ENCODE results near the gene FADS2.

FADS2 gene

GRCh38 chr11:61817471-61818202 is 10.5 kb upstream of the FADS2 start:
- no peak for DNase-seq
- TF ChIP-seq, protein P1, sequence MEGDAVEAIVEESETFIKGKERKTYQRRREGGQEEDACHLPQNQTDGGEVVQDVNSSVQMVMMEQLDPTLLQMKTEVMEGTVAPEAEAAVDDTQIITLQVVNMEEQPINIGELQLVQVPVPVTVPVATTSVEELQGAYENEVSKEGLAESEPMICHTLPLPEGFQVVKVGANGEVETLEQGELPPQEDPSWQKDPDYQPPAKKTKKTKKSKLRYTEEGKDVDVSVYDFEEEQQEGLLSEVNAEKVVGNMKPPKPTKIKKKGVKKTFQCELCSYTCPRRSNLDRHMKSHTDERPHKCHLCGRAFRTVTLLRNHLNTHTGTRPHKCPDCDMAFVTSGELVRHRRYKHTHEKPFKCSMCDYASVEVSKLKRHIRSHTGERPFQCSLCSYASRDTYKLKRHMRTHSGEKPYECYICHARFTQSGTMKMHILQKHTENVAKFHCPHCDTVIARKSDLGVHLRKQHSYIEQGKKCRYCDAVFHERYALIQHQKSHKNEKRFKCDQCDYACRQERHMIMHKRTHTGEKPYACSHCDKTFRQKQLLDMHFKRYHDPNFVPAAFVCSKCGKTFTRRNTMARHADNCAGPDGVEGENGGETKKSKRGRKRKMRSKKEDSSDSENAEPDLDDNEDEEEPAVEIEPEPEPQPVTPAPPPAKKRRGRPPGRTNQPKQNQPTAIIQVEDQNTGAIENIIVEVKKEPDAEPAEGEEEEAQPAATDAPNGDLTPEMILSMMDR (IDR thresholded peaks at IDR 0.05), result no peak
- intact Hi-C loops (cut with DNase I; ENCODE audit: low total_unique reads), result no loop called here

GRCh38 chr11:61820174-61820573 is 7.9 kb upstream of the FADS2 start:
- no peaks in the 10 kb centered on the region for H3K27me3 ChIP-seq
- H3K4me3 ChIP-seq, result no peak overlapping the region
- TF ChIP-seq, protein P1 (IDR thresholded peaks at IDR 0.05), result no peak
- DNase-seq, result no peak
- no peaks in the 10 kb centered on the region for H3K36me3 ChIP-seq
- no peaks in the 10 kb centered on the region for H3K9me3 ChIP-seq
- H3K4me1 ChIP-seq, result peaks cover 0 to 17% (median 11%) of the 10 kb centered on the region in 4 donors
- intact Hi-C loops (cut with DNase I; ENCODE audit: low total_unique reads), result no loop called here
- H3K27ac ChIP-seq, result peak overlapping the region; percentile 5 to 43

More at GRCh38 chr11:61817471-61818202, 10.5 kb upstream of the FADS2 start:
- Histone ChIP-seq H3K27me3 (no peaks in the 10 kb centered on the region), H3K36me3 (peaks cover under 1 to 6% (median 5%) of the 10 kb centered on the region in 3 donors), H3K4me3 (peak overlapping the region; percentile 70 to 77), H3K4me1 (peaks cover 0 to 17% (median 11%) of the 10 kb centered on the region in 4 donors), H3K27ac (peak overlapping the region; percentile 99), H3K9me3 (no peaks in the 10 kb centered on the region)

DNA sequence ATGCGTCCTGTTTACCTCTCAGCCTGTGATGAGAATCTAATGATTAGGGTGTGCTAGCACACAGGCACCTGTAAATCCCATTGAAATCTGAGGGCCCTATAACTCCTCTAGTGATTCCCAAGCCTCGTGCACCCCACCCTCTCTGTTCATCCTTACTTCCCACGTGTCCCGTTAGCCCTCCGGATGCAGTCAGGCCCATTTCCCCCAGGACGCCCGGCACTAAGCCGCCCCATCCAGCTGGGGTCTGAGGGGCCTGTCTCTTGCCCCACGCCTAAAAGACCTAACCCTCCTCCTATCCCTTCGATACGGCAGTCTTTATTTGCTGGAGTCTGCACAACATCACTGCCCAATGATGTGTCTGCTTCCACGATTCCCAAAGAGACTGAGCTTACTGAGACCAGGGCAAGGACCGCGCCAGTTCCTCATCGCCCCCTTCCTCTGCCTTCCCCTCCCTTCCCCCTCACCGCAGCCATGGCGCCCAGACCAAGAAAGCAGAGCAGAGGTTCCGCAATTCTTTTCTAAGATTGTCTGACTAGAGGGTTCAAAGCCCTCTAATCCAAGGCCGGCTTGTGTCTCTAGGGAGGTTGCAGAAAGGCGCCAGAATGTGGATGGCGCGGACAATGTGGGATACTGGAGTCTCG is 1.1 kb upstream of the FADS2 start:
- TF ChIP-seq, protein P1 (IDR thresholded peaks at IDR 0.05), result no peak
- Histone ChIP-seq H3K36me3 (no peaks in the 10 kb centered on the region), H3K27ac (peak overlapping the region; percentile 83 to 92), H3K27me3 (no peaks in the 10 kb centered on the region), H3K4me3 (peak overlapping the region; percentile 81 to 85), H3K9me3 (no peaks in the 10 kb centered on the region), H3K4me1 (peaks cover 0 to 49% (median 35%) of the 10 kb centered on the region in 4 donors)
- peak in 1 of 2 donors; percentile 40 for DNase-seq
- intact Hi-C loops (cut with DNase I; ENCODE audit: low total_unique reads), result no loop called here

- Histone ChIP-seq H3K9me3 (no peaks in the 10 kb centered on the region), H3K4me1 (peaks cover 0 to 61% (median 48%) of the 10 kb centered on the region in 4 donors), H3K4me3 (peak overlapping the region; percentile 81 to 85), H3K27ac (peak overlapping the region; percentile 83 to 92), H3K27me3 (no peaks in the 10 kb centered on the region), H3K36me3 (no peaks in the 10 kb centered on the region)
- TF ChIP-seq, protein P1 (IDR thresholded peaks at IDR 0.05), result no peak
- no peak for DNase-seq
- intact Hi-C loops (cut with DNase I; ENCODE audit: low total_unique reads), result no loop called here
Observed at GRCh38 chr11:61828379-61828628, 204 bp downstream of the FADS2 start.

DNA sequence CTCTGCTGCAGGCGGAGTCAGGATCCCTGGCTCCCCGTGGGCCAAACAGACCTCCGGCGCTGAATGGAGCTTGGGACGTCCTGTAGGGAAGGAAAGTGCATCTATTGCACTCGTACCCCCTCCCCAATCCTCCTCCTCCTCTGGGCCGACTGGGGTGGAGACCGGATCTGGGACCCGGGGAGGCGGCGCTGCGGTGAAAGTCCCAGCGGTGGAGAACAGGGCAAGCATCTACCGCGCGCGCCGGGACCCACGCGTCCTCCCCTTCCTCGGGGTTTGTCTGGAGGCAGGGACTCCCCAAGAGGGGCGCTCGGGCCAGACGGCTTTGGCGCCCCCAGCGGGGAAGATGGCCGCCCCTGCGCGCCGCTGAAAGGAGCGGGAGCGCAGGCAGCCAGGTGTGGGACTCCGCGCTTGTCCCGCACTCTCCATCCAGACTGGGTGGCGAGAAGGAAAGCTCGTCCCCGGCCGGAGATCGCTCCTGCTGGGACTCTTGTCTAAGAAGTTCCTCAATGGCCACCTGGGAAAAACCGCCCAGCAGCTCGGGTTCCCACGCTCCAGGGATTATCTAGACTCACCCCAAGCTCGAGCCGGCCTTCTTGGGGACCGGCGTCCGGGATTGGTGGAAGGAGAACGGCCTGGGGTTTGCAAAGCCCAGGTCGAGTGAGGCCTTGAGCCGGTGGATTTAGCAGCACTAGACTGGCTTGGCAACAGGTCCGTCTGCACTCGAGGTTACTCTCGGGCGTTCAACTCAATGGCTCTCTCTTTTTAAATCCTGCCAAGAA is 718 bp downstream of the FADS2 start:
- Histone ChIP-seq H3K9me3 (no peaks in the 10 kb centered on the region), H3K4me3 (peak overlapping the region; percentile 81 to 85), H3K27ac (peak overlapping the region; percentile 83 to 92), H3K4me1 (peaks cover 0 to 61% (median 53%) of the 10 kb centered on the region in 4 donors), H3K36me3 (no peaks in the 10 kb centered on the region), H3K27me3 (no peaks in the 10 kb centered on the region)
- TF ChIP-seq, protein P1 (IDR thresholded peaks at IDR 0.05), result peak; percentile 30 to 52
- intact Hi-C loops (cut with DNase I; ENCODE audit: low total_unique reads), result no loop called here
- DNase-seq, result peak; percentile 46 to 88

All from tibial artery (tissue), 4 donors.